Gastrocnemius medialis (tissue), 4 donors: Measurements from ENCODE around the gene CLCF1. TPM values are rescaled to one million over a fixed set of nuclear protein-coding genes. Genes with fewer than 3 reads are reported as not detected.
A peak's percentile ranks its signal among the peaks of the same experiment; 100 is the strongest.

Experiments
- ATAC-seq, 2 donors: fragments of 150-250 bp; one replicate each; pipeline ENCODE4 v1.9.1; 2016
- DNase-seq, 2 donors: peaks; one replicate each; pipeline ENCODE4 v3.0.0-alpha.2; 2019
- H3K27ac ChIP-seq, 4 donors: fragments of 200-600 bp; sonication (generic); 1 replicate in 1 of 4; 2 replicates in 3 of 4; pipeline ENCODE4 v1.5.1; 2016 to 2018; ENCODE audit warnings: mild to moderate bottlenecking in 2 of 4, moderate library complexity in 1 of 4
- H3K27me3 ChIP-seq, 3 donors: fragments of 200-600 bp; sonication (generic) in 2 of 3; 1 replicate in 1 of 3; 2 replicates in 2 of 3; pipeline versions ENCODE4 v1.5.1 to v1.6.0; 2016 to 2019; ENCODE audit warnings: mild to moderate bottlenecking in 1 of 3, moderate library complexity in 1 of 3
- H3K36me3 ChIP-seq, 2 donors: fragments of 200-600 bp; sonication (generic) in 1 of 2; one replicate each; pipeline ENCODE4 v1.5.1; 2017 to 2018
- H3K4me1 ChIP-seq, 2 donors: fragments of 200-600 bp; sonication (generic) in 1 of 2; one replicate each; pipeline ENCODE4 v1.5.1; 2016 to 2017; ENCODE audit warnings: mild to moderate bottlenecking in 2 of 2
- H3K4me3 ChIP-seq, 4 donors: fragments of 200-600 bp; sonication (generic) in 3 of 4; 1 replicate in 1 of 4; 2 replicates in 3 of 4; pipeline ENCODE4 v1.5.1; 2016 to 2019; ENCODE audit warnings: mild to moderate bottlenecking in 2 of 4
- H3K9me3 ChIP-seq, 3 donors: fragments of 200-600 bp; sonication (generic) in 2 of 3; 1 replicate in 1 of 3; 2 replicates in 2 of 3; pipeline ENCODE4 v1.5.1; 2016 to 2019
- POLR2A ChIP-seq, 2 donors: fragments of 450-650 bp; IDR thresholded peaks; one replicate each; pipeline ENCODE4 v1.6.1; 2017; ENCODE audit warnings: antibody characterized with exemption in 2 of 2, mild to moderate bottlenecking in 2 of 2, moderate library complexity in 2 of 2
- in situ Hi-C, 4 donors: fragments of 200-750 bp; cut with MboI; loops; one replicate each; pipeline versions ENCODE4 v1.15.0 to v1.8.0; 2017; ENCODE audit warnings: low sequenced_read_pairs in 4 of 4
- intact Hi-C: fragments of 100-400 bp; cut with DNase I; formaldehyde crosslinking; loops from one replicate; pipeline ENCODE4 v1.15.1; 2023; ENCODE audit warnings: low total_unique reads
- total RNA-seq, 4 donors: library from RNA; depleted of rRNA; stranded (reverse); fragments of >200 nt; gene quantifications; one replicate each; pipeline versions ENCODE4 v1.1.0 to v1.2.3, GENCODE V29; 2016
- TF ChIP-seq, protein P1 (sequence below), 5 experiments: fragments of 450-650 bp in 3 of 5; fragments of 200-600 bp in 2 of 5; sonication (generic) in 2 of 5; IDR thresholded peaks in 4 of 5; conservative IDR thresholded peaks in 1 of 5; 1 replicate in 4 of 5; 2 replicates in 1 of 5; pipeline ENCODE4 v1.5.1; 2016 to 2019; ENCODE audit warnings: antibody characterized with exemption in 5 of 5, mild to moderate bottlenecking in 3 of 5, moderate library complexity in 3 of 5

Gene CLCF1
- total RNA-seq, 4 donors from 2014 or later, result 0.24 to 2.7 (median 0.91) TPM

DNA sequence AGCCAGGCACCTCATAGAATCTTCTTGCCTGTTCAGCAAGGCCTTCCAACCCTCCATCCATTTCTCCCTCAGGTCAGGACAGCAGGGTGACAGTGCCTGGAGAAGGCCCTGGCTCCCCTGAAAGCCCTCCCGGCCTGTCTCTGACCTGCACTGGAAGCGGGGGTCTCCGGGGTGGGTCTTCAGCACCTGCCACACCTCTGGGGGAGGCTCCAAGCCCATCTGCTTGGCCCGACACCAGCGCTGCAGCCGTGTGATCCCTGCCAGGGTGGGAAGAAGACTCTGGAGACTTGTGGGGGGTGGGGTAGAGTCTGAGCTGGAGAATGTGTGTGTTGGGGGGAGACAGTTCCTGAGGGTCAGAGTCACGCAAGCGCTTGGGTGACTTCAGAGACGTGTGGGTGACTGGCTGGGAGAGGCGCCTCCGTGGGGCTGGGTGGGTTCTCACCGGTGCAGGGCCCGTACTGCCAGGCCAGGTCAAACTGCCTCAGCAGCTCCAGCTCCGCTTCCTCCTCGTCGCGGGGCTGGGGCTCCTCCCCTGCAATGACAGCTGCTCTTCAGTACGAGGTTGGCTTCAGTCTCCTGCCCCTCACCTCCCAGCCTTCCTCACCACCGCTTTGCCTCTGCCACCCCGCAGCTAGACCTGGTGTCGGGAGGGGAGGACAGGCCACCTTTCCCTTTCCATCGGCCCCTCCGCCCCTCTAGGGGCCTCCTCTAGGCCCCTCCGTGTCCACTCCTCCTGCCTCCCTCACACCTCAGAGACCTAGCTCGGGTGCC lies 20.7 kb downstream of the CLCF1 start:
- Histone ChIP-seq H3K27ac (peak overlapping the region; percentile 94 to 100 (median 98)), H3K4me1 (peaks cover 39 to 48% of the 10 kb centered on the region in 2 donors), H3K4me3 (peak overlapping the region; percentile 79 to 93 (median 84)), H3K27me3 (no peaks in the 10 kb centered on the region), H3K9me3 (no peaks in the 10 kb centered on the region), H3K36me3 (peaks cover 0 to 5% of the 10 kb centered on the region in 2 donors)
- peak; percentile 38 to 51 for ATAC-seq
- DNase-seq, result no peak
- intact Hi-C loops, result loop anchor here (1.0 kb wide), 2 partner anchors 22 to 156 kb away; partner anchors contain the start of gene CDK2AP2
- TF ChIP-seq, protein P1, sequence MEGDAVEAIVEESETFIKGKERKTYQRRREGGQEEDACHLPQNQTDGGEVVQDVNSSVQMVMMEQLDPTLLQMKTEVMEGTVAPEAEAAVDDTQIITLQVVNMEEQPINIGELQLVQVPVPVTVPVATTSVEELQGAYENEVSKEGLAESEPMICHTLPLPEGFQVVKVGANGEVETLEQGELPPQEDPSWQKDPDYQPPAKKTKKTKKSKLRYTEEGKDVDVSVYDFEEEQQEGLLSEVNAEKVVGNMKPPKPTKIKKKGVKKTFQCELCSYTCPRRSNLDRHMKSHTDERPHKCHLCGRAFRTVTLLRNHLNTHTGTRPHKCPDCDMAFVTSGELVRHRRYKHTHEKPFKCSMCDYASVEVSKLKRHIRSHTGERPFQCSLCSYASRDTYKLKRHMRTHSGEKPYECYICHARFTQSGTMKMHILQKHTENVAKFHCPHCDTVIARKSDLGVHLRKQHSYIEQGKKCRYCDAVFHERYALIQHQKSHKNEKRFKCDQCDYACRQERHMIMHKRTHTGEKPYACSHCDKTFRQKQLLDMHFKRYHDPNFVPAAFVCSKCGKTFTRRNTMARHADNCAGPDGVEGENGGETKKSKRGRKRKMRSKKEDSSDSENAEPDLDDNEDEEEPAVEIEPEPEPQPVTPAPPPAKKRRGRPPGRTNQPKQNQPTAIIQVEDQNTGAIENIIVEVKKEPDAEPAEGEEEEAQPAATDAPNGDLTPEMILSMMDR (IDR thresholded peaks at IDR 0.05 in 4 of 5, conservative IDR thresholded peaks at IDR 0.05 in 1 of 5), result no peak
- no peak for TF ChIP-seq POLR2A (IDR thresholded peaks at IDR 0.05)
- in situ Hi-C loops, result loop anchor here in 3 of 4 donors (5.0 kb wide), 1 partner anchor 35 kb away; no protein-coding TSS in a partner anchor

DNA sequence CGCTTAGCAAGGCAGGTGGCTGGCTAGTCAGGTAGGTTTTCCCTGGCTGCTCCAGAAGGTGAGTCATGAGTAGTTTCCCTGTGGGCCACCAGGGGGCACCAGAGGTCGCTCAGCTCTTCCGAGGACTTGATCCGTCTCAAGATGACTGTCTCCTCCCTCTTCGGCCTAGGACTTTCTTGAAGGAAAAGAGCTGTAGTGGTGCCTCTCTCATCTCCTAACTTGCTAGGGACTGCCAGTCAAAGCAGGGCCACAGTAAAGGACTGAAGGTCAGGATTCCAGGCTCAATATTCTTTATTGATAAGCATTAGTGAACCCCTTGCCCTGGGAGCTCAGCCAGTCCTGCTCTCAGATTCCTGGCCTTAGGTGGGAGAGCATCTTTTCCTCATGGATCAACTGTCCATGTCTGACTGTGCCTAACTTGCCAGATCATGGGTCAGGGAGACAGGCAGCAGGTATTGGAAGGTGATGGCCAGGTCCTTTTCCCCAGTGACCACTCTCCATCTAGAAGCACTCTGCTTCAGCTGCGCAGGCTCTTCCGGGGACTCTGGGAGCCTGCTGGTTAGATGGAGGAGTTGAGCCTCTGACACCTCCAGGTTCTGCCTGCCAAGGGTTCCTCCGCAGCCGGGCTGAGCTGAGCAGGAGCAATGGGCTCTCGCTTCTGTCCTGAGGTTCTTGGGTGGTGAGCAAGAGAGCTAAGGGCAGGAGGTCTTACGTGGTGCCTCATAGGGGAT lies 22.0 kb downstream of the CLCF1 start:
- DNase-seq (peak in 1 of 2 donors; percentile 70), ATAC-seq (peak; percentile 25 to 42)
- Histone ChIP-seq H3K27ac (peak overlapping the region; percentile 94 to 100 (median 98)), H3K4me3 (no peak overlapping the region), H3K9me3 (no peaks in the 10 kb centered on the region), H3K4me1 (peaks cover 36 to 41% of the 10 kb centered on the region in 2 donors), H3K27me3 (no peaks in the 10 kb centered on the region), H3K36me3 (peaks cover 0 to 5% of the 10 kb centered on the region in 2 donors)
- TF ChIP-seq, protein P1 (IDR thresholded peaks at IDR 0.05 in 4 of 5, conservative IDR thresholded peaks at IDR 0.05 in 1 of 5), result peak; percentile 86 to 96 (median 94)
- TF ChIP-seq POLR2A (IDR thresholded peaks at IDR 0.05), result no peak
- in situ Hi-C loops (loop anchor here in 3 of 4 donors (5.0 kb wide), 1 partner anchor 36 kb away; no protein-coding TSS in a partner anchor), intact Hi-C loops (loop anchor here (1.0 kb wide), 1 partner anchor 31 kb away; no protein-coding TSS in a partner anchor)

DNA sequence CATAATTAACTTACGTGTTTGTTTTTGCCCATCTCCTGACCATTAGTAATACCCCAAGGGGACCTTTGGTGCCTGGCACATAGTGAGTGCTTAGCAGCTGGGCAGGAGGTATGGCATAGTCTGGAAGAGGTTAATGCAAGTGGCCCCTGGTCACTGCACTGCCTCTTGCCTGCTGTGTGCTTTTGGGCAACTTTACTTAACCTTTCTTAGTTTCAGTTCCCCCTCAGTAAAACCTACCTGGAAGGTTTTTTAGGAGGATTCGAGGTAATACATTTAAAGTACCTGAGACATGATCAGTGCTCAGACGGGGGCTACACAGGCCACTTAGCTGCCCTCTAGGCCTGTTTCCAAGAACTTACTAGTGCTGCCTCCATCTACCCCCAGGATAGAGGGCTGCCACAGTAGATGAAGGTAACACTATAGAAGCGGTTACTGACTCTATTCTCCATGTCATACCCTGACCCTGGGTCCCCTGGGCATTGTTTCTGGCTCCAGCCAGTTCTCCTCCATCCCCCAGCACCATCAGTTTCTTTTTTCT lies 23.4 kb downstream of the CLCF1 start:
- Histone ChIP-seq H3K4me3 (no peak overlapping the region), H3K36me3 (peaks cover 0 to 5% of the 10 kb centered on the region in 2 donors), H3K9me3 (no peaks in the 10 kb centered on the region), H3K27ac (no peak overlapping the region), H3K4me1 (peaks cover 27 to 30% of the 10 kb centered on the region in 2 donors), H3K27me3 (no peaks in the 10 kb centered on the region)
- ATAC-seq, result no peak
- intact Hi-C loops, result no loop called here
- in situ Hi-C loops, result loop anchor here in 3 of 4 donors (5.0 kb wide), 1 partner anchor 37 kb away; no protein-coding TSS in a partner anchor
- no peak for DNase-seq
- no peak for TF ChIP-seq POLR2A (IDR thresholded peaks at IDR 0.05)
- TF ChIP-seq, protein P1 (IDR thresholded peaks at IDR 0.05 in 4 of 5, conservative IDR thresholded peaks at IDR 0.05 in 1 of 5), result no peak

- Histone ChIP-seq H3K4me3 (no peak overlapping the region), H3K9me3 (no peaks in the 10 kb centered on the region), H3K36me3 (peaks cover 0 to 5% of the 10 kb centered on the region in 2 donors), H3K27me3 (no peaks in the 10 kb centered on the region), H3K4me1 (peaks cover 22 to 24% of the 10 kb centered on the region in 2 donors), H3K27ac (no peak overlapping the region)
- TF ChIP-seq, protein P1 (IDR thresholded peaks at IDR 0.05 in 4 of 5, conservative IDR thresholded peaks at IDR 0.05 in 1 of 5), result no peak
- no peak for TF ChIP-seq POLR2A (IDR thresholded peaks at IDR 0.05)
- intact Hi-C loops, result no loop called here
- ATAC-seq (no peak), DNase-seq (no peak)
- in situ Hi-C loops, result no loop called here
Observed at GRCh38 chr11:67349457-67349856, 23.9 kb downstream of the CLCF1 start.
